RWPE2 (cell line): ENCODE results near the gene TREH.

ENCODE experiments used
- ATAC-seq: fragments of 200-7000 bp; cut with Tn5 transposase; 3 replicates; pipeline ENCODE4 v1.9.1; 2021; ENCODE audit warnings: low read depth
- DNase-seq: peaks from one replicate; pipeline ENCODE4 v3.0.0-alpha.2; 2020; ENCODE audit warnings: low spot score
- H3K27ac ChIP-seq: fragments of 450-650 bp; 2 replicates; pipeline ENCODE4 v1.5.1; 2017; ENCODE audit warnings: mild to moderate bottlenecking; ENCODE audit not compliant: poor library complexity, severe bottlenecking
- H3K27me3 ChIP-seq: fragments of 250-450 bp; sonication (Bioruptor Pico); 2 replicates; pipeline ENCODE4 v1.5.1; 2021; ENCODE audit warnings: mild to moderate bottlenecking, moderate library complexity; ENCODE audit not compliant: insufficient read depth, poor library complexity, severe bottlenecking
- H3K36me3 ChIP-seq: fragments of 250-450 bp; sonication (Bioruptor Pico); 2 replicates; pipeline ENCODE4 v1.5.1; 2020; ENCODE audit warnings: low read depth, mild to moderate bottlenecking, moderate library complexity
- H3K4me1 ChIP-seq: fragments of 250-450 bp; sonication (Bioruptor Pico); 2 replicates; pipeline ENCODE4 v1.5.1; 2021; ENCODE audit warnings: mild to moderate bottlenecking, moderate library complexity; ENCODE audit not compliant: insufficient read depth, poor library complexity, severe bottlenecking
- H3K4me3 ChIP-seq: fragments of 250-450 bp; sonication (Bioruptor Pico); 2 replicates; pipeline ENCODE4 v1.5.1; 2021; ENCODE audit warnings: mild to moderate bottlenecking, moderate library complexity; ENCODE audit not compliant: severe bottlenecking
- H3K9me3 ChIP-seq: fragments of 250-450 bp; sonication (Bioruptor Pico); 2 replicates; pipeline ENCODE4 v1.5.1; 2021; ENCODE audit warnings: mild to moderate bottlenecking, moderate library complexity; ENCODE audit not compliant: severe bottlenecking
- TF ChIP-seq, protein P1 (sequence below): fragments of 450-650 bp; IDR thresholded peaks from one replicate; pipeline ENCODE4 v1.5.1; 2017; ENCODE audit warnings: mild to moderate bottlenecking, moderate library complexity; ENCODE audit not compliant: poor library complexity, severe bottlenecking

The TREH gene

DNA sequence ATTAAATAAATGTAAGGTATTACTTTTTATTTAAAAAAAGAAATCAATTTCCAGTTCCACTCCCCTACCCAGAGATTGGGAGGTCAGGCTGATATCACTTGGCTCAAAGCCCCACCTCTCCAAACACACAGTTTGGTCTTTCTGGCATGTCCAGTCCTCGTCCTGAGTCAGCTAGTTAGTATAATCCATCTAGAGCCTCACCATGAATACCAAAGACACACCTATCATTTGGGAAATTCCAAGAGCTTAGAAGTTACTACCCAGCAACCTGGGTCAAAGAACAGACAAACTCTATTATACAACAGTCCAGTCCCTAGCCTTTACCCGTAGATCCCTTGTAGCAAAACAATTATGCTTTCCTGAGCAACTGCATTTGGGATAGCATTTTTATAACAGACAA is 9.4 kb downstream of the TREH start:
- no peaks in the 10 kb centered on the region for H3K4me1 ChIP-seq
- ATAC-seq = peak; percentile 42; the same call in 2 of the 3 replicates
- TF ChIP-seq, protein P1, sequence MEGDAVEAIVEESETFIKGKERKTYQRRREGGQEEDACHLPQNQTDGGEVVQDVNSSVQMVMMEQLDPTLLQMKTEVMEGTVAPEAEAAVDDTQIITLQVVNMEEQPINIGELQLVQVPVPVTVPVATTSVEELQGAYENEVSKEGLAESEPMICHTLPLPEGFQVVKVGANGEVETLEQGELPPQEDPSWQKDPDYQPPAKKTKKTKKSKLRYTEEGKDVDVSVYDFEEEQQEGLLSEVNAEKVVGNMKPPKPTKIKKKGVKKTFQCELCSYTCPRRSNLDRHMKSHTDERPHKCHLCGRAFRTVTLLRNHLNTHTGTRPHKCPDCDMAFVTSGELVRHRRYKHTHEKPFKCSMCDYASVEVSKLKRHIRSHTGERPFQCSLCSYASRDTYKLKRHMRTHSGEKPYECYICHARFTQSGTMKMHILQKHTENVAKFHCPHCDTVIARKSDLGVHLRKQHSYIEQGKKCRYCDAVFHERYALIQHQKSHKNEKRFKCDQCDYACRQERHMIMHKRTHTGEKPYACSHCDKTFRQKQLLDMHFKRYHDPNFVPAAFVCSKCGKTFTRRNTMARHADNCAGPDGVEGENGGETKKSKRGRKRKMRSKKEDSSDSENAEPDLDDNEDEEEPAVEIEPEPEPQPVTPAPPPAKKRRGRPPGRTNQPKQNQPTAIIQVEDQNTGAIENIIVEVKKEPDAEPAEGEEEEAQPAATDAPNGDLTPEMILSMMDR = no peak
- no peak overlapping the region for H3K4me3 ChIP-seq
- no peaks in the 10 kb centered on the region for H3K36me3 ChIP-seq
- H3K27ac ChIP-seq = no peak overlapping the region
- no peak for DNase-seq
- H3K27me3 ChIP-seq = no peaks in the 10 kb centered on the region
- no peaks in the 10 kb centered on the region for H3K9me3 ChIP-seq

DNA sequence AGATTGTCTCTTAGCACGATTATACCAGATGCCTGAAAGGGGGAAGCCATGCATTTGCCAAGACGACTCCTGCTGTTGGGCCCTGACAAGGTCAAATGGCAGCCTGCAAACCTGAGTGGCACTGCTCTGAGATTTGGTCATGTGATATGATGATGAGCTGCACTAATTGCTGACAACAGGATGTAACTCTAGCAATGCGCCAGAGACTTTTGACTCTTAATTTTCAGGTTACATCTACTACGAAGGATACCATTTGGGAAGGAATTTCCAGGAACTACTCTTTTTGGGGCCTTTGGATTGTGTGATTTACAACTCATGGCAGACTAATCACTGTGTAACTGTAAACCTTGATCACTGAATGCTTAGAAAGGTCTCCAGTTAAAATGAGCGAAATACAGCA is 13.1 kb downstream of the TREH start:
- Histone ChIP-seq H3K27me3 (no peaks in the 10 kb centered on the region), H3K36me3 (no peaks in the 10 kb centered on the region), H3K9me3 (no peaks in the 10 kb centered on the region), H3K4me3 (no peak overlapping the region), H3K4me1 (no peaks in the 10 kb centered on the region), H3K27ac (no peak overlapping the region)
- TF ChIP-seq, protein P1 = no peak
- DNase-seq (no peak), ATAC-seq (no peak)

DNA sequence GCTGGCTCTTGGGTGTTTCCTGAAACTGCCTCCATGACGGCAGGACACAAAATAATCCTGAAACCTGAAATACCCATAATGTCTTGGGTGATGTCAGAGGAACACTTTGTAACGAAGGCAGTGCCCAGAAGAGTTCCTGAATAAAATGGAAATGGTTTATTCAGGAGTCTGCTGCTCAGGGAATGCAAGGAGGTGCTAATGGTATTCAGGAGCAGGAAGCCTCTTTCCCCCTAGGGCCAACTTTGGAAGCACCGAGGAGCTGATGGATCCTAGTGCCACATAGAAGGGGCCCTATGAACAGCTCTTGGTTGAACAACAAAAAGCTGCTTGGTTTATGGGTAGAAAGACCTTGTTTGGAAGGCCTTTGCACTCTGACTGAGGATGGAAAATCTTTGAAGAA is 15.5 kb downstream of the TREH start:
- ATAC-seq = no peak
- Histone ChIP-seq H3K9me3 (no peaks in the 10 kb centered on the region), H3K36me3 (no peaks in the 10 kb centered on the region), H3K4me1 (no peaks in the 10 kb centered on the region), H3K4me3 (no peak overlapping the region), H3K27me3 (no peaks in the 10 kb centered on the region), H3K27ac (no peak overlapping the region)
- no peak for DNase-seq
- TF ChIP-seq, protein P1 = no peak

DNA sequence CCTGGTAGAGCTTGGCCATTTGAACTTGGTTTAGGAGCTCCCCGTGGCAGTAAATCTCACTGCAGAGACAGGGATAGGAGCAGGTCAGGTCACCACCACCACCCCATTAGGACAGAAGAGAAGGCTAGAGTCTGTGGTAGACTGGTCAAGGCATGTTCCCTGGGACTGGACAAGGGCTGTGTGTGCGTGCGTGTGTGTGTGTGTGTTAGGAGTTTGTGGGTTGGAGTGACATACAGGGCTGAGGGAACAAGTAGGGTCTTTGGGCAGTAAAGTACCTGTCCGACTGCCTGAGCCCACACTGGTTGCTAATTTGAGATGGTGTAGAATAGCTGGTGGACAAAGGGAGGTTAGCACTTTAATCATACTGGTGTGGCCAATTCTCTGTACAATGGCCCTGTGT is 16.1 kb downstream of the TREH start:
- DNase-seq (no peak), ATAC-seq (no peak)
- Histone ChIP-seq H3K27me3 (no peaks in the 10 kb centered on the region), H3K4me3 (no peak overlapping the region), H3K36me3 (no peaks in the 10 kb centered on the region), H3K4me1 (no peaks in the 10 kb centered on the region), H3K9me3 (no peaks in the 10 kb centered on the region), H3K27ac (no peak overlapping the region)
- TF ChIP-seq, protein P1 = no peak

DNA sequence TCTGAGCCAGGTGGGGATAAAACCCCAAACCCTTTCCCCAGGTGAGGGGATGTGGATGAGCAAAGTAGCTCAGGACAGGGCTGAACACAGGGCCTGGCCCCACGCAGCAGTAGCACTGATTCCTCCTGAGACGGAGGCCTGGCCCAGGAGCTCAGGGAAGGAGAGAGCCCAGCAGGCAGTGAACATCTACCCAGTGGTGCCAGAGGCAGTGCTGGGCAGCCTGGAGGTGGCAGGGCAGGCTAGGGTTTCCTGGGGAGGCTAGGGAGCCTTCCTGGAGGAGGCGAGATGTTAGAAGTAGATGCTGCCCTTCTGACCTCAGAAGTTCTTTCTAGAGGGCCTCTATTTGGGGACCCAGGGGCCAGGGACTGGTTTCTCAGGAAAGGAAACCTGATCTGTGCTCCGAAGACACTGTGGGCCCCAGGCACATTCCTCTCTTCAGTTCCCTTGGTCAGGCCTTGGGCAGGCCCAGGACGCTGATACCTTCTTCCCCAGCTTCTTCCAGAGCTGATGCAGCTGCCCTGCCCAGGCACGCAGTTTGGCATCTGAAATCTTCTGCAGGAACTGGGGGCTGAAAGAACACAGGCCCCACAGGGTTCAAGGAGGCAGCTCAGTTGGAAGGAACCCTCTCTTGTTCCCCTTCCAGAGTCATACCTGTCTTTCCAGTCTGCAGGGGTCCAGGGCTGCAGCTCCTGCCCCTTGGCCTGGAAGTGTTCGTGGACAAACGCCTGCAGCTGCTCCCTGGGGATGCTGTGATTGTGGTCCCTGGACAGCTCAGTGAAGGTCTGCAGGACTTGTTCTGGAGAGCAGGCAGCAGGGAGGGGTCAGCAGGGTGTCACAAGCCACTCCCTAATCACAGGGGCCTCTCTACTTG is 16.8 kb downstream of the TREH start:
- TF ChIP-seq, protein P1 = no peak
- H3K9me3 ChIP-seq = no peaks in the 10 kb centered on the region
- H3K4me1 ChIP-seq = no peaks in the 10 kb centered on the region
- DNase-seq = no peak
- ATAC-seq = no peak
- no peaks in the 10 kb centered on the region for H3K27me3 ChIP-seq
- H3K27ac ChIP-seq = no peak overlapping the region
- H3K4me3 ChIP-seq = no peak overlapping the region
- peaks cover under 1% of the 10 kb centered on the region; the same call in 1 of the 2 replicates for H3K36me3 ChIP-seq
